NCI-H2081 treated with DMSO at 0.1 percent for 48 hours (cell line): ENCODE data around the gene ATG9B.
"Not testable (repeated sequence)": the region's sequence is repeated elsewhere in the genome, so short reads cannot be mapped to it uniquely, and the experiment has no call there.

Source experiments
- DNase-seq: peaks from one replicate; lab custom pipeline; 2025; lab: John Stamatoyannopoulos, UW

The ATG9B gene

DNA sequence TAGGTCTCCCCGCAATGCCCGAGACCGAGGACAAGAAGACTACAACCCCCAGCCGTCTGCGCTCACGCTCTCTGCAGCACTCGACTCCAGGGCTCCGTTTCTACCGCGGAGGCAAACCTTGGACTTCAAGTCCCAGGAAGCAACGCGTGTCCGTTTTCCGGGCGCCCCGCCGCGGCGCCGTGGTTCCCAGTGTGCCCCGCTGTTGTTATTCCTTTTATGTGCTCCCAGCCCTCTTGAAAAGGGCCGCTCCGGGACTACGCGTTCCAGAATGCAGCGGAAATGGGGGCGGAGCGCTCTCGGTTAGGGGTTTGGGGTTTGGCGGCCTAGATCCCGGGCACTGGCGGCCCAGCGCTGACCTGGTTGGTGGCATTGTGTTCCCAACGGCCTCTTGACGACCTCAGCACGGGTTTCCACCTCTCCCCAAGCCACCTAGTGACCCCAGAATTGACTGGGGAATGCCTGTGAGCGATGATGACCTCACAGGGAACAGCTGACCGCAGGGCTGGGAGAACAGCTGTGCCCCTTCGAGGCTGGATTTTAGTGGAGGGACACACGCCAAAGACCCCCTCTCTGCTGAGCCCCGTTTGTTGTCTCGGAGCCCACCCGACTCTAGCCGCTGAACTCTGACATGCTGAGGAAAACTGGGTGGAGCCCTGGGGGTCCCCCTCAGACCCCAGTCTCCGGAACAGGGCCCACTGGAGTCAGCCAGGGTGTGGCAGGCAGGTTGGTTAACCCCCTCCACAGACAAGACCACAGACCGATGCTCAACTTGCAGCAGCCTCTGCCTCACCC lies 33.9 kb upstream of the ATG9B start:
- peak; percentile 97 for DNase-seq

GRCh38 chr7:151057506-151057988 lies 33.3 kb upstream of the ATG9B start, which contains the start of gene CDK5:
Gene CDK5, minus strand, starts transcription at chr7:151057897. Its CDS starts 49 bp downstream, at chr7:151057848.
- no peak for DNase-seq

DNA sequence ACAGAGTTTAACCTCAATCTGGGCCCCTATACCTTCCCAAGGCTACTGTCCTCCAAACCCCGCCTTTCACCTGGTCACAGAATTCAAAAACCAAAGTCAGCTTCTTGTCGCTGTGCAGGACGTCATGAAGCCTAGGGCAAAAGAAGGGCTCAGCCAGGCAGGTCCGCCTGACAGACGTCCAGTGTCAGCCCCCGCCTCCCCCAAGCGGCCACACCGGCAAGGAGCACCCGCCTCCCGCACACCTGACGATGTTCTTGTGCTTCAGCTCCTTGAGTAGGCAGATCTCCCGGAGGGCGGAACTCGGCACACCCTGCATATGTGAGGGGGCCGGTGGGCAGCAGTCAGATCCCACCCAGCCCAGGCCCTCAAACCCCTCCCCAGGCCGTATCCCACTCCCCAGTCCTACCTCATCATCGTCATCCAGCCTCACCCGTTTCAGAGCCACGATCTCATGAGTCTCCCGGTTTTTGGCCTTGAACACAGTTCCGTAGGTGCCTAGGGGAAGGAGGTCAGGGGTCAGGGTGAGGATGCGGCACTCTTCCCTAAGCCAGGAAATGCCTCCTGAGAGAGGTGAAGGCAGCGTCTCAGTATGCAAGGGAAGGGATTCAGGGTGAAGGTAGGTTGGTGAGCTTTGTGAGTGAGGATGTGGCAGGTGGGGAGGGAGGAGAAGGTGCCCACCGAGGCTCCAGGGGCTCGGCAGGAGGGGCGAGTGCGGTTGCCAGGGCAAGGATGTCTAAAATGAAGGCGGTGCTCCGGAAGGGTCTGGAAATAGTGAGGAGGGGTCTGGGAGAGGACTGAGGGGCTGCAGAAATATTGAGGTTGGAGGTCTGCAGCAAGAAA lies 32.6 kb upstream of the ATG9B start:
- no peak for DNase-seq

DNA sequence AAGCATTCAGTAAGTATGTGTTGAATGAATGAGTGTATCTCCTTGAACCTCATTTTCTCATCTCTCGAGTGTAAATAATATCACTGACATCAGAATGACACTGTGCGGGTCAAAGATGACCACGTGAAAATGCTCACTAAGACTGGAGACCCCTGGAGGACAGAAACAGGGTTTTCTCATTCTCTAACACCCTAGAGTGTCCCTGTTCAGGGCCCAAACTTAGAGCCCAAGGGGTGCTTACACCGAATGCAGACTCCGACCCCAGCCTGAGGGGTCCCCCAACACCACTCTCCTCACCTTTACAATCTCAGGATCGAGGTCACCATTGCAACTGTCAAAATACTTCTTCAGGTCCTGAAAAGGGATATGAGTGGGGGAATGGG lies 32.0 kb upstream of the ATG9B start:
- no peak for DNase-seq

- DNase-seq, result no peak
Measured at GRCh38 chr7:151053751-151054150, 29.5 kb upstream of the ATG9B start.

GRCh38 chr7:151053096-151053495 lies 28.8 kb upstream of the ATG9B start:
- DNase-seq, result no peak

GRCh38 chr7:151051108-151051507 lies 26.8 kb upstream of the ATG9B start:
- DNase-seq, result no peak

- no peak for DNase-seq
Measured at GRCh38 chr7:151048911-151049463, 24.7 kb upstream of the ATG9B start.

DNA sequence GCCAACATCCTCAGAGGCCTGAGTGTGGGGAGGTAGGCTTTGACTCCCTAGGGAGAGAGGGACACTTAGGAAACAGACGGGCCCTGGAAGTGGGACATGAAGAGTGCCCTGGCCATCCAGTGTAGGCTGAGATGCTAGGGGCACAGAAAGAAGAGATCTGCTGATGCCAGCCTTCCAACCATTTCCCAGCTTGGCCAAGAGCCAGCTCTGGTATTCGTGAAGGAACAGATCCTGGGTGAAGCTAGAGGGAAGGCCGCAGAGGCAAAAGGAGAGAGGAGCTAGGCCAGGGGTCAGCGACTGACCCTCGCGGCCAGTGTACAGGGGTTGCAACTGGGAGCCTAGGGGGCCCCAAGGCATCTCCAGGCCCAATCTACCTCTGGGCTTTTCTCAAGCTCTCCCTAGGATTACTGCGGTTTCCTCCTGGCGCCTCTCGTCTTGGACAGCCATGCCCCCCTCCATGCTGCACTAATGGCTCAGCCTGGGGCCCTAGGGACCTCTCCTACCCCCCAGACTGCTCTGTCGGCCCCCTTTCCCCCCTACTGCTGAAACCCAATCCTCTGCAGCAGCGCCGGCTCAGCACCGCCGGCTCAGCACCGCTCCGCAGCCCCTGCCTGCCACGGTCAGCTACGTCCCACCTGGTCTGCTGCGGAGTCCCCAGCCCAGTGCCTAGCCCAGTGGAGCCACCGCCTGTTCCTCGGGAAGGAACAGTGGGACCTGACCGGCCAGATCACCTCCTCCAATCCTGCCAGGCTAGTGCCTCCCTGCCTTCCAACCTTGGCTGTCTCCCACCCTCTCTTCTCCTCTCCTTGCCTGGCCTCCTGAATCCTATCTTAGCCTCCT lies 23.9 kb upstream of the ATG9B start, which contains the start of gene ASIC3:
TSS of gene ASIC3 (plus strand) at position 556 of the 840 bp plus-strand sequence. CDS start 355 bp downstream, outside the sequence.
- no peak for DNase-seq

GRCh38 chr7:151046603-151047573 lies 22.6 kb upstream of the ATG9B start:
- DNase-seq, result no peak

DNA sequence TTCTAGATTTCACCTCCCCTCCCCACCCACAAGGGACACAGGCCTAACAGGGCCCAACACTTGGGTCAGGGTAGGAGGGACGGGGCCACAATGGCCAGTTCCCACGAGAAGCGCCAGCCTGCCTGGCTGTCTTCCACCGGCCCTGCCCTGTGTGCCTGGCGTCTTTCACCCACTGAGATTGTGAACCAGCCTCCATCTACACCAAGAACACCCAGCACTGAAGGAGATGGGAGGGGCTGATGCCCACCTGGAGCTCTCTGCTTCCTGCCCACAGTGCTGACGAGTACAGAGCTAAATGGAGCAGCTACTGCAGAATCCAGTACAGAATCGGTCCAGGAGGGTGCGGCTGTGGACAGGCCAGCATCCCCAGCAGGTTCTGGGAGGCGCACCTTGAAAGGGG lies 21.7 kb upstream of the ATG9B start:
- no peak for DNase-seq

DNA sequence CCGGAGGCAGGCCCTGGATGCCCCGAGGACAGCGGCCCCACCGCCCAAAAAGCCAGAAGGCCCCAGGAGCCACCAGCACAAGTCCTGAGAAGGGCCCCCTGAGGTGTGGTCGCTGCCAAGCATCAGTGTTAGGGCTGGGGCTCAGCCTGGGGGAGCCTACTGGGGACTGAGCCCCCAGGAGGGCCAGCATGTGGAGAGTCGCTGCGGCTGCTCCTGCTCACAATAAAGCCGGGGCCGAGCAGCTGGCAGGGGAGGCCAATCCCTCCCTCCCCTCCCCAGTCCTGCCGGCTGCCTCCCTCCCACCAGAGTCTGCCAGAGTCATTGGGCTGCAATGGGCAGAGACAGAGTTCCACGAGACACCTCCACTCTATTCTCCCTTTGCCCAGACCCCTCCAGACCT lies 21.0 kb upstream of the ATG9B start:
- DNase-seq, result no peak

GRCh38 chr7:151043959-151044358 lies 19.7 kb upstream of the ATG9B start:
- no peak for DNase-seq

DNA sequence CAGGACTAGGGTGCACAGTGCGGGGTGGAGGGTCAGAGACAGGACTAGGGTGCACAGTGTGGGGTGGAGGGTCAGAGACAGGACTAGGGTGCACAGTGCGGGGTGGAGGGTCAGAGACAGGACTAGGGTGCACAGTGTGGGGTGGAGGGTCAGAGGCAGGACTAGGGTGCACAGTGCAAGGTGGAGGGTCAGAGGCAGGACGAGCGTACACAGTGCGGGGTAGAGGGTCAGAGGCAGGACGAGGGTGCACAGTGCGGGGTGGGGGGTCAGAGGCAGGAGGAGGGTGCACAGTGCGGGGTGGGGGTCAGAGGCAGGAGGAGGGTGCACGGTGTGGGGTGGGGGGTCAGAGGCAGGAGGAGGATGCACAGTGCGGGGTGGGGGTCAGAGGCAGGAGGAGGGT lies 19.2 kb upstream of the ATG9B start:
- not testable (repeated sequence) for DNase-seq

DNA sequence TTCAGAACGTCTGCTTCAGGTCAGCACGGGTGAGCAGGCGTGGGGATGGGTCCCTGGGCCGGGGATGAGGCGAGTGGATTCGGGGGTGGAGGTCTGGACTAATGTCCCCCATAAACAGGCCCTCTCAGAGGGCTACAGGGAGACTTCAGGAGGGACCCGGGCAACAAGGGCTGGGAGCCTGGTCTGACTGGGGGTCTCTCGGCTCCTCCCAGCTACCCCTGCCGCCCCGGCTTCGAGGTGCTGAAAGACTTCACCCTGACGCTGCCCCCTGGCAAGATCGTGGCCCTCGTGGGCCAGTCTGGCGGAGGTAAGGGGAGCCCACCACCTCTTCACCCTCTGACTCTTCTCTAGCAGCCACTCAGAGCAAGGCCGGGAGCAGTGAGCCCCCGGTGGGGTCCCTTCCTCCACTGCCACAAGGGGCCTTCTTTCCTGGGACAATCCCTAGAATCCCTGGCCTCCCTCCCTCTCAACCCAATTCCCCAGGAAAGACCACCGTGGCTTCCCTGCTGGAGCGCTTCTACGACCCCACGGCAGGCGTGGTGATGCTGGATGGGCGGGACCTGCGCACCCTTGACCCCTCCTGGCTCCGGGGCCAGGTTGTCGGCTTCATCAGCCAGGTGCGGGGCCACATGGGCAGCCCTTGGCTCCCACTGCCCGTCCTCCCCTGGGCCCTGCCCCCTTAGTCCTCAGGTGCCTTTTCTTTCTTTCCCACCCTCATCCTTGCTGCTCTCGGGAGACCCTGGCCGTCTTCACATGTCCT lies 16.5 kb upstream of the ATG9B start:
- DNase-seq, result no peak

GRCh38 chr7:151039850-151040548 lies 15.7 kb upstream of the ATG9B start:
- DNase-seq, result no peak

DNA sequence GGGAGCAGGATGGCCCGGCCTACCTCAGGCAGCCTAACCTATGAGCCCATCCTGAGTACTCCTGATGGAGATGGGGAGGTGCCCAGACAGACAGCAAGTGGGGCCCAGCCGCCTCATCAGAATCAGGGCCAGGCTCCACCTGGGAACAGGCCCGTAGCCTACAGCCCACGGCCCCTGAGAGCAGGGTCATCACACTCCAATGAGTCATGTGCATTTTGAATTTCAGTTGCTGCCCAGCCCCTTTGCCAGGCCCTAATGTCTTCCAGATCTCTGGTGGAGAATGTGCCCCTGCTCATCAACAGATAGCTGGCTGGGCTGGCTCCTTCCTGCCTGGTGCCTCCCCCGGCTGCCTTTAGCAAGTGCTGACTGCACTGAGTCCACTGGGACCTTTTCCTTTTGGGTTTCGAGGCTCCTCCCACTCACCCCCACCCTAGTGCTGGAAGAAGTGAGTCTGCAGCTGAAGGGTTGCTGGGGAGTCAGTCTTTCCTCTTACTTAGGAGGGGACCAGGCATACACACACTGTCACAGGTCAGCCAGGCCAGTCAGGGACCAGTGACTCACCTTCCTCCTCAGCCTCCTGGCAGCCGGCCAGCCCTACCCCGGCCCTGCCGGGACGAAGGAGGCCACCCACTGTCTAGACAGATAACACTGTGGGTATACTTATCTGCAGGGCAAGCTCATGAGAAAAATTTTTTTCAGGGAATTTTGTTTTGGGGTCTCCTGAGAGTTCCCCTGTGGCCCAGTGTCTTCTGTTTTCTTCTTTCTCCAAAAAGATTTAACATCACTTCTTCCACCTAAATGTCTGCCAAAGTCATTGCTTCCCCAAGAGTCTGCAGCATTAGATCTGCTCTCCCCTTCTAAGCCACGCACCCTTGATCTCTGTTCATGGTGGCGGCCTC lies 14.9 kb upstream of the ATG9B start:
- no peak for DNase-seq

- no peak for DNase-seq
Measured at GRCh38 chr7:151035902-151036301, 11.6 kb upstream of the ATG9B start.
